CD4-positive, alpha-beta T cell treated with Interleukin-12 subunit alpha and Interleukin-12 subunit beta, for 1 hour (primary cell): ENCODE results near the gene XKR3.
"Not testable (repeated sequence)": the region's sequence is repeated elsewhere in the genome, so short reads cannot be mapped to it uniquely, and the experiment has no call there.

ENCODE experiments used
- DNase-seq: peaks from one replicate; pipeline ENCODE4 v3.0.0-alpha.2; 2020

Gene XKR3

DNA sequence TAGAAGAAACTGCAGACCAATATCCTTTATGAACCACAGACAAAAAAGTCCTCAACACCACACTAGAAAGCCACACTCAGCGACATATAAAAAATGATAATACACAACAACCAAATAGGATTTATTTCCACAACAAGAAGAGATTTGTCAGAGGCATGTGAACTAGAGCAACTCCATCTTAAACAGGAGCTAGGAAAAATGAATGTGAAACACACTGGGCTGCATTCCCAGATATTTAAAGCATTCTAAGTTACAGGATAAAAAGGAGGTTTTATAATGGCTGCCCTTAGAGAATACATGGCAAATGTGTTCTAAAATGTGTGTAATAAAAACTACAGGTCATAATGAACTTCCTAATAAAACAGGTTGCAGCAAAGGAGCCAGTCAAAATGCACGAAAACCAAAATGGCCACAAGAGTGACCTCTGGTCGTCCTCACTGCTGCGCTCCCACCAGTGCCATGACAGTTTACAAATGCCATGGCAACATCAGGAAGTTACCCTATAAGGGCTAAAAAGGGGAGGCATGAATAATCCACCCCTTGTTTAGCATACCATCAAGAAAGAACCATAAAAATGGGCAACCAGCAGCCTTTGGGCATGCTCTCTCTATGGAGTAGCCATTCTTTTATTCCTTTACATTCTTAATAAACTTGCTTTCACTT lies 21.8 kb downstream of the XKR3 start:
- DNase-seq, result no peak

DNA sequence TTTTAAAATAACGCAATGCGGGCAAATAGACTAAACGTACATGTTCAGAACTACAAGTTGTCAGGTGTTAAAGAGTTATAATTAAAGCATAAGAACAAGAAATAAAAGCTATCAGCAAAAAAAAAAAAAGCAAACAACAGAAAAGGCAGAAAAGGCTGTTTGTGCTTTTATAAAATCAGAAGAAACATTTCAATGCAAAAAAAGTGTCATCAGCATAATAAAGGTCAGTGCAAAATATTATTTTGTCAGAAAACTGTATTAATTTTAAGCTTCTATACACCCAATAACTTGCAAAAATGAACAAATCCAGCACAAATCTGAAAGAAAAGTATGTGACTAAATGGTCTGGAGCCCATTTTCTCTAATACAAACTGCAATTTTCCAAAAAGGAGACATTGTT lies 23.6 kb downstream of the XKR3 start:
- no peak for DNase-seq

DNA sequence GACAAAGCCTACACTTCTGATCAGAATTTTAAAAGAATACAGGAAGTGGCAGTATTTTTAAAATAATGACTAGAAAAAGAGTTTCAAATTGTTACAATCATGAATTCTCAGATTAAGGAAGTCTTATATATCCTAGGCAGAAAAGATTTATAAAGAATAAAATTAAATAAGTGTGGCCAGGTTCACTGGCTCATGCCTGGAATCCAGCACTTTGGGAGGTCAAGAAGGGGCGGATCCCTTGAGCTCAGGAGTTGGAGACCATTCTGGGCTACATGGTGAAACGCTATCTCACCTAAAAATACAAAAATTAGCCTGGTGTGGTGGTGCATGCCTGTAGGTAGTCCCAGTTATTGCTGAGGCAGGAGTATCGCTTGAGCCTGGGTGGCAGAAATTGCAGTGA lies 24.1 kb downstream of the XKR3 start:
- DNase-seq, result no peak

DNA sequence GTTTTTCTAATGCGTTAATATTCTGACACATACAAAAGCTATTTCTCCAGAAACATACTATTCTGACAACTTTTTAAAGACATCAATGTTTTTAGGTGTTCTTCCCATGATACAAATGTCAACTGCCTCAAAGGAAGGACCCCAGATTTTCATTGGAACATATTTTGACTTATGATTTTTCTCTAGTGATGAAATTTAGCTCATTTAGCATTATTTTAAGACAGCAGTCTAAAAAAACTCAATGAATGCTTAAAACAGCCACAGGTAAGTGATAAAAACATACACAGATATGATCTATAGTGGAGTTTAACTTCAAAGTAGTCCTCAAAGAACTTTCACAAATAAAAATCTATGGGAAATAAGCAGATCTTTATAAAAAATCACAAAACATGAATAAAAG lies 24.9 kb downstream of the XKR3 start:
- DNase-seq, result no peak

DNA sequence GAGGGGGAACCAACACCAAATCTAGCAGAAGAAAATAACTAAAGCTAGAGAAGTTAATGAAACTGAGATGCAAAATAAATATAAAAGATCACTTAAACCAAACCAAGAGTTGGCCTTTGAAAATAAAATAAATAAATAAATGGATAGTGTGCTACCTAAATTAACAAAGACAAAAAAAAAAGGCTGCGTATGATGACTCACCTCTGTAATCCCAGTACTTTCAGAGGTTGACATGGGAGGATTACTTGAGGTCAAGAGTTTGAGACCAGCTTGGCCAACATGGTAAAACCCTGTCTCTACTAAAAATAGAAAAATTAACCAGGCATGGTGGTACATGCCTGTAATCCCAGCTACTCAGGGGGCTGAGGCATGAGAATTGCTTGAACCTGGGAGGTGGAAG lies 29.7 kb downstream of the XKR3 start:
- DNase-seq, result not testable (repeated sequence)

DNA sequence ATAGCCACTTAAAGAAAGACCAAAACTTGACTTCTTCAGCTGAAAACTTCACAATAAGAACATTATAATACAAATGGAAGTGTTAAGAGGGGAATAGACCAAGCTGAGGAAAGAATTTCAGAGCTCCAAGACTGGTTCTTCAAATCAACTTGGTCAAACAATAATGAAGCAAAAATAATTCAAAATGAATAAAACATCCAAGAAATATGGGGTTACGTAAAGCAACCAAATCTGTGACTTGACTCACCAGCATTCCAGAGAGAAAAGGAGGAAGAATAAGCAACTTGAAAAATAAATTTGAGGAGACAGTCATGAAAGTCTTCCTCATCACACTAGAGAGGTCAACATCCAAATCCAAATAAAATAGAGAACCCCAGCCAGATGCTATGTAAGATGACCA lies 31.4 kb downstream of the XKR3 start:
- DNase-seq, result no peak

DNA sequence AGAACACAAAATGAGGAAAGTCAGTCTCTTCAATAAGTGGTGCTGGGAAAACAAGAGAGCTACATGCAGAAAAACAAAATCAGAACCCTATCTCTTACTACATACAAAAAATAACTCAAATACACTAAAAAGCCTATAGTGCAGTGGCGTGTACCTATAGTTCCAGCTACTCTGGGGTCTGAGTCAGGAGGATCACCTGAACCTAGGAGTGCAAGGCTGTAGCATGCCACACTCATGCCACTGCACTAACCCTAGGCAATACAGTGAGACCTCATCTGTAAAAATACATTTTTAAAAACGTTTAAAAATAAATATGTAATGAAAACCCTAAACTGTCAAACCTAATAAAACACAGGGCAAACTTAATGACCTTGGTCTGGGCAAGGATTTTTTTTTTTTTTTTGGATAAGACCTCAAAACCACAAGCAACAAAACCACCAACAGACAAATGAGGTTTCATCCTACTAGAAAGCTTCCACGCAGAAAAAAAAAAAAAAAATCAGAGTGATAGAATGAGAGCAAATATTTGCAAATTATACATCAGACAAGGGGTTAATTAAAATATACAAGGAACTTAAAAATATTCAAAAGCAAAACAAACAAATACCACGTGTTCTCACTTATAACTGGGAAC lies 35.2 kb downstream of the XKR3 start:
- no peak for DNase-seq

DNA sequence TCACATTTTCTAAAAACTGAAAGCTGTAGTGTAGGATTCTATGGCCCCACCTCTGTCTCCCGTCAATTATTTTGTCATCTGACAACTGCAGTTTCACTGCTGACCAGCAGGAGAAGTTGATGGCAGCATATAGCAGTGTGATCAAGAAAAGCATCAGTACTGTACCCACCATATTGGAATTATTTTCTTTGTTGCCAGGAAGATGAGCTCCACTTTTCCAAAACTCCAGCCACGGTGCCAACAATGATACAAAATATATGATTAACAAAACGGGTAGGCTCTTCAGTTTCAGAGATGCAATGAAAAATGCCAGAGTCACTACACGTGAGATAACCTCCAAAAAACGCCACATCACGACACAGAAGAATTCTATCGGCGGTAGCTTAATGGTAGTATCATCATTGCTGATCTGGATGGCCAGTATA lies 41.3 kb downstream of the XKR3 start:
- DNase-seq, result no peak

DNA sequence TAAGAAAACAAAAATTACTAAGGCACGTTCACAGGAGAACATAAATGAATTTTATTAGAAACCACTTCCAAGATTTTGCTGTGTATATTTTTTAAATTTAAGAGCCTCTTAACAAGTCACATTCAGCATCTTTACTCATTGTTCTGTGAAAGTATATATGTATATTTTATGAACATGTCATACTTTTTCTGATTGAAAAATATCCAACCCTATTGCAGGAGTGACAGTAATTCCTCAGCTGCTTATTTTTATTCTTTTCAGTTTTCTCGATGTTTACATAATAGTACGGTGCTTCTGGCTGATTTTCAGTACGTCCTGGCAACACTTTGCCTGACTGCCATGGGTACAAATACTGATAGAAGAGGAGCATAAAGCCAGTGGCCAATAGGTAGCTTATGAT lies 41.8 kb downstream of the XKR3 start:
- DNase-seq, result no peak

DNA sequence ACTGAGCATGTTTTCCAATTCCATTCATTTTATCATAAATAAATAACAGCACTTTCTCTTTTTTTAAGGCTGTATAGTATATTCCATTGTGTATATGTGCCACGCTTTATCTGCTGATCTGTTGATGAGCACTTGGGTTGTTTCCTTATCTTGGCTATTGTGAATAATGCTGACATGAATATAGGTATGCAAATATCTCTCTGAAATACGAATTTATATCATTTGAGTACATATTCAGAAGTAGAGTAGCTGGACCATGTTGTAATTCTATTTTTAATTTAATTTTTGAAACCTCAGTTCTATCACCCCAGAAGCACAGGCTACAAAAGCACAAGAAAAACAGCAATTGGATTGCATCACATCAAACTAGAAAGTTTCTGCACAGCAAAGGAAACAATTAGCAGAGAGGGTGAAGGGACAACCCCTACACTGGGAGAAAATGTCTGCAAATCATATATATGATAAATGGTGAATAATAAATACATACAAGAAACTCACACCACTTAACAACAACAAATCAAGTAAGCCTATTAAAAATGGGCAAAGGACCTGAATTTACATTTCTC lies 43.4 kb downstream of the XKR3 start:
- no peak for DNase-seq

DNA sequence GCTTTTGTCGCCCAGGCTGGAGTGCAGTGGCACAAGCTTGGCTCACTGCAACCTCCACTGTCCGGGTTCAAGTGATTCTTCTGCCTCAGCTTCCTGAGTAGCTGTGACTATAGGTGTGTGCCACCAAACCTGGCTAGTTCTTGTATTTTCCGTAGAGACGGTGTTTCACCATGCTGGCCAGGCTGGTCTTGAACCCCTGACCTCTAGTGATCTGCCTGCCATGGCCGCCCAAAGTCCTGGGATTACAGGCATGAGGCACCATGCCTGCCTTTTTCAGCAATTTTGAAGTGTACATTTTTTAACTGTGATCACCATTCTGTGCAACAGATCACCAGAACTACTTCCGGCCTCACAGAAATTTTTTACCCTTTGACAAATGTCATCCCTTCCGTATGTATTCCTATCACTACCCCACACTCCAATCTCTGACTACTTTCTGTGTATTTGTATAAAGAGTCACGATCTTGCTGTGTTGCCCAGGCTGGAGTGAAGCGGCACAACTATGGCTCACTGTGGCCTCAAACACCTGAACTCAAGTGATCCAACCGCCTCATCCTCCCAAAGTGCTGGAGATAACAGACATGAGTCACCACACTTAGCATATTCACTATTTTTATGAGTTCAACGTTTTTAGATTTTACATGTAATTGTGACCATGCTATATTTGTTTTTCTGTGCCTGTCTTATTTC lies 44.0 kb downstream of the XKR3 start:
- no peak for DNase-seq

DNA sequence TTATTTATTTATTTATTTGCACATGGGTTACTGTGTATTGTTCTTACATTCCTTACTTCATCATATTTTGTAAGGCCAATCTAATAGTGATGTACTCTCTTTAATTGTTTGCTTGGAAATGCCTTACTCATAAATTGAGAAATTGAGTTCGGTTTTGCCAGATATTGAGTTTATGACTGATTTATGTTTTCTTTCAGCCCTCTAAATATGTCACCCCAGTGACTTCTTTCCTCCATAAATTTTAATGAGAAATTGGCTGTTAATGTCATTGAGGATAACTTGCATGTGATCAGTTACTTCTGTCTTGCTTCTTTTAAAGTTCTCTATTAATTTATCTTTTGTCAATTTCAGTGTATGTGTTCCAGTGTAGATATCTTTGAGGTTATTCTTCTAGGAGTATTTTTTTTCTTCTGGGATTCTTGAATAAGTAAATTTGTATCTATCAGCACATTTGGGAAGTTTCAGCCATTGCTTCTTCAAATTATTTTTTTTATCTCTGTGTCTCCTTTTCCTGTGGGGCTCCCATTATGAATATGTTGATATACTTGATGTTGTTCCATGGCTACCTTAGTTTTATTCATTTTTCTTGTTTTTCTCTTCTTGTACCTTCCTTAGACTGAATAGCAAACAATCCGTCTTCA lies 47.8 kb downstream of the XKR3 start:
- no peak for DNase-seq

DNA sequence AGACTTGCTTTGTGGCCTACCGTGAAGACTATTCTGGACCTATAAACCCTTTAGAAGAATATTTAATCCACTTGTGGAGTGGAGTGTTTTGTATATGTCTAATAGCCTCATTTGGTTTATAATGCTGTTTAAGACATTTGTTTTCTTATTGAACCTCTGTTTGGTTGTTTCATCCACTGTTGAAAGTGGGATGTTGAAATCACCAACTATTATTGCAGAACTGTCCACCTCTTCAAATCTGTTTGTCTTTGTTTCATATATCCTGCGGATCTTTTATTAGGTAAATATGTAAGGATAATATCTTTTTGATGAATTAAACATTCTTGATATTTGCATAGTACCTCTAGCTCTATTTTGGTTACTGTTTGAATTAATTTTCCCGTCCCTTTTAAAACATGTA lies 49.1 kb downstream of the XKR3 start:
- DNase-seq, result no peak

DNA sequence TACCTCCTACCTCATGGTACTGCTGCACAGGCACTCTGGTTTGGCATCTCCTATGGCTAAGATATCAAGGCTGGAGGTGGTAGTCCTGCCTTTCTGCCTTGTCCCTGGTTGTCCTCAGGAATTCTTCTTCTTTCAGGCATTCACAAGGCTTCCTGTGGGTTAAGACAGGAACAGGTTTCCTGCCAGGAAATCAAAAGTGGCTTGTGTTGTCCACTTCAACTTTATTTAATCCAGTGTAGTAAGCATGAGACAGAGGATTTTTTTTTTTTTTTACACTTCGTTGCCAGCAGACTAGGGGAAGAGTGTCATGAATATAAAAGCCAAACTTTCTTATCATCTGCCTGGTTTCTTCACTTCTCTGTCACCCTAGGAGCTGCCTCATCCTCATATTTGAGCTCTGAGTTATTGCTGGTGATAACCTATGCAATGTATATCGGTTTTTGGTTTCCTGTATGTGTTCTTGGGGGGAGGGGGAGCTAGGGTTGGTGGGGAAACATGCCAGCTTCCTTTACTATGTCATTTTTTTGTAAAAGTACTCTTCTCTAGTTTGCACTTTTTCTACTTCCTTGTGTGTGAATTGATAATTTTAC lies 50.2 kb downstream of the XKR3 start:
- DNase-seq, result no peak

DNA sequence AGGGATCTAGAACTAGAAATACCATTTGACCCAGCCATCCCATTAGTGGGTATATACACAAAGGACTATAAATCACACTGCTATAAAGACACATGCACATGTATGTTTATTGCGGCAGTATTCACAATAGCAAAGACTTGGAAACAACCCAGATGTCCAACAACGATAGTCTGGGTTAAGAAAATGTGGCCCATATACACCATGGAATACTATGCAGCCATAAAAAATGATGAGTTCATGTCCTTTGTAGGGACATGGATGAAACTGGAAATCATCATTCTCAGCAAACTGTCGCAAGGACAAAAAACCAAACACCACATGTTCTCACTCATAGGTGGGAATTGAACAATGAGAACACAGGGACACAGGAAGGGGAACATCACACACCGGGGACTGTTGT lies 53.6 kb downstream of the XKR3 start:
- DNase-seq, result not testable (repeated sequence)

DNA sequence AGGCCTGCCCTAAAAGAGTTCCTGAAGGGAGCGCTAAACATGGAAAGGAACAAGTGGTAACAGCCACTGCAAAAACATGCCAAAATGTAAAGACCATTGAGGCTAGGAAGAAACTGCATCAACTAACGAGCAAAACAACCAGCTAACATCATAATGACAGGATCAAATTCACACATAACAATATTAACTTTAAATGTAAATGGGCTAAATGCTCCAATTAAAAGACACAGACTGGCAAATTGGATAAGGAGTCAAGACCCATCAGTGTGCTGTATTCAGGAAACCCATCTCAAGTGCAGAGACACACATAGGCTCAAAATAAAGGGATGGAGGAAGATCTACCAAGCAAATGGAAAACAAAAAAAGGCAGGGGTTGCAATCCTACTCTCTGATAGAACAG lies 57.3 kb downstream of the XKR3 start:
- DNase-seq, result not testable (repeated sequence)

DNA sequence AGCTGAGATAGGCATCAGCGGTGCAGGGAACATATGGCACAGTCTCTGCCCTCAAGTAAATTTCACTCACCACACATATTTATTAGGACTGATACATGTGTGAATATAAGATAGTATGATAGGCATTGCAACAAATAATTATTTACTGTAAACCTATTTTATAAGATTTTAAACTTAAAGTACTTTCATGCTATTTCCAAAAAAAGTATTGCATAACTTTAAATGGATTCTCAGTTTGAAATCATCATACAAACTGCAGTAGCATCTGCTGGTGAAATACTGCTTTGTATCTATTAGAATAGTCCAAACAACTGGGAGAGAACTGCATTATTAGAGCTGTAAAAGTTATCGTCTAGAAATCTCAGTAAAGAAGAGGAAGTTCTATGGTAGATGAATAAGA lies 63.0 kb downstream of the XKR3 start:
- not testable (repeated sequence) for DNase-seq

DNA sequence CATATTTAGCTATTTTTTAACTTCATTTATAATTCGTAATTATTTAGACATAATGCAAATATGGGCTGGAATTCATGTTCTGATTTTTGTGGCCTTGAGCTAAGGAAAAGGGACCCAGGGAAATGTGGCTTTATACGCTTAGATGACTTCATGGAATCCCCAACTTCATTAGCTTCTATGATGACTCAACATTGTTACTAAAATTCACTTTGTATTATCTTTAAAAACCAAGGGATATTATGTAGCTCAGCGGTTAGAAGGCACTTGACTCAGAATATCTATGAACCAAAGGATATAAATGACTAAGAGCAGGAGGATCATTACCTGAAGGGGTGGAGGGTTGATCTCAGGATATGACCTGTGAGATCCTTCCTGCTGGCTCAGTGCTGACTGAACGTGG lies 64.8 kb downstream of the XKR3 start:
- not testable (repeated sequence) for DNase-seq

DNA sequence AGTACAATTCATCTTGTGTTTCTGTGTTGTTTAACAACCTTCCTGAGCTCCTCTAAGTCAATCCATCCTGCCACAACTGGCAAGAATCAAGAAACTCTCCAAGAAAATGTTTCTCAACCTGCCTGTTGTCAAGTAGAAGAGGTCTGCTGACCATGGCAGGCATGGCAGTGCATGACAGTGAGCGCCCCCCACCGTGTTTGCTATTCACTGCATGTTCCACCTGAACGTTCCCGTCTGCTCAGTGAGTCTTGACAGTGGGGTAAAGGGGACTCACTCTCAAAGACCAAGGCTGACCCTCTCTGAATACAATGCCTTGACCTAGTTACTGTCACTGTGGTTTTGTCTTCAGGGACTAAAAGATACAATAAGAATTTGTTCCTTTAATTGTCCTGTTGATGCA lies 75.9 kb downstream of the XKR3 start:
- DNase-seq, result not testable (repeated sequence)

DNA sequence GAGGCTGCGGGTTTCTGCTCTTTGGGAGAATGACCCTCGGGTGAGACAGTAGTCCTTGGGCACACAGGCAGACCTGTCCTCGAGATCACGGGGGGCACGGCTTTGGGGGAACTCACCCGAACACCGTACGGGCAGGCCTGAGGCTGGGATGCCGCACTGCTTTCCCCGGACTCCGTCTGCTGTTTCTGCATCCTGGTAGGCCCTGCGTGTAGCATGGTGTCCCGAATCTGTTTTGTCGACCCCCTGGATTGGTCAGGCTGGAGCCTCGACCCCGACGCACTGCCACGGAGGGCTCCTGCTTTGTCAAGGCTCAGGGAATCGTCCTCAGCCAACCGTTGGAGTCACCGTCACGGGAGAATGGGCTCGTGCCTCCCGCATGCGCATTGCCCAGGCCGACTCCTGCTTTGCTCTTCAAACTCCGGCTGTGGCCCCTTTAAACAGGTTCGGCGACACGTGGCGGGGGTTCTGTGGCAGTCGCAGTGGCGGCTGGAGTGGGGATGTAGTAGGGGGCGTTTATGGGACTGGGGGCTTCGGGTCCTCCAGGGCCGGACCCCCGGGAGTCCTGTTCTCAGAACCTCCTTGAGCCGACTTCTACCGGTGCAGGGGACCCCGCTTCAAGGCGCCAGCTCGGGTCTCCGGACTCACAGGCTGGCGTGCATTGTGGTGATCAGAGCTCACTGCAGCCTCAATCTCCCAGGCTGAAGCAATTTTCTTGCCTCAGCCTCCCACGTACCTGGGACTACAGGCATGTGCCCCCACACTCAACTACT lies 76.9 kb downstream of the XKR3 start:
- not testable (repeated sequence) for DNase-seq

DNA sequence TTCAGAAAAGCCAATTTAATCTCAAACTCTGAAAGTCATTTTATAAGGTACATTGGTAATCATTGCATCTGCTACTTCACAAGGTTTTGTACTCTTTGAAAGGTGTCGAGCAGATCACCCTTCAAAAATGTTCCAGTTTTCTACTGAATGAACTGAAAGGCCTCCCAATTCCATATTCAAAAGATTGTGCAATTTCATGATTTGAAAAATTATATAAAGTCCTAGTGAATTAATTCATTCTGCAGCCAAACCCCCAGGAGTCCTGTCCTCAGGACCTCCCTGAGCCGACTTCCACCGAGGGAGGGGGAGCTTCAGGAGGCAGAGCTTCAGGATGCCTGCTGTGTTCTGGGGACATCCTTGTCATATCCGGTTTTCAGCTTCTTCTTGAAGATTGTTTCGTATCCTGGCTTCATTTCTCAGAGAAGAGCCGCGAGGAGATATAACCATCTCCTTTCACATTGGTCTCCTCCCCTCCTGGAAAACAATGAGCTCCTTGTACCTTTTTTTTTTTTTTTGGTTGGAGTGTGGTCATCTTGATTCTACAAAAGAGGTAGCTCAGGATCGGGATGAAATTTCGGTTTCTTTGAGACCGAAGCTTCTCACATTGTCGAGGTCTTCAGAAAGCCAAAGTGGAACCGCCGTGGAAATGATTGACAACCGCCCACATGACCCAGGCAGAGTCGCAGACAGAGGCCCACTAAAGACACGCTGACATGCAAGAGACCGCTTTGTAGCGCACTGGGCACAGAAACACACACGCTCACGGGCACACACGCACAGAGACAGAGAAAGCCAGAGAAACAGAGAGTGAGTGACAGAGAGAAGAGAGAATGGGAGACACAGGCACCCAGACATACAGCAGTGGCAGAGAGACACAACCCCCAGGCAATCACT lies 77.7 kb downstream of the XKR3 start:
- DNase-seq, result not testable (repeated sequence)
